HepG2 (cell line): ENCODE results near the gene GRIK4. TPM values are rescaled to one million over a fixed set of nuclear protein-coding genes. Genes with fewer than 3 reads are reported as not detected.

Source experiments
- ATAC-seq: fragments of 200-7000 bp; cut with Tn5 transposase; 3 replicates; pipeline ENCODE4 v1.9.1; 2020; ENCODE audit warnings: mild to moderate bottlenecking, moderate library complexity
- BruUV-seq: library from RNA; stranded (reverse); fragments of 400-500 nt; replicated peaks from 2 replicates; lab custom pipeline; 2021; lab: Mats Ljungman, UMichigan
- CTCF ChIA-PET: fragments of 300-600 bp; formaldehyde crosslinking; extraction: SDS; loops from one replicate; lab custom pipeline; 2021; ENCODE audit warnings: low total read pairs, inconsistent platforms, low intra/inter-chr PET ratio; lab: Yijun Ruan, JAX
- POLR2A ChIA-PET: fragments of 350-600 bp; sonication (Branson Sonifier 250); formaldehyde crosslinking; loops from one replicate; lab custom pipeline; 2020; ENCODE audit warnings: antibody characterized with exemption, inconsistent platforms; lab: Yijun Ruan, JAX
- DNase-seq: peaks from one replicate; pipeline ENCODE4 v3.0.0-alpha.2; 2015; ENCODE audit warnings: low spot score
- FAIRE-seq: peaks from 3 replicates; lab custom pipeline; 2011; peaks lifted over from hg19 to GRCh38; lab: Jason Lieb, UNC
- H2AFZ ChIP-seq: one replicate; pipeline ENCODE4 v1.6.1; 2011; ENCODE audit warnings: low read length, inconsistent platforms
- H3K27ac ChIP-seq: fragments of 300-600 bp; 3 replicates; pipeline ENCODE4 v1.8.0; 2011; ENCODE audit warnings: mixed run types, mild to moderate bottlenecking, mixed read lengths, low read length, inconsistent platforms; ENCODE audit not compliant: insufficient read depth; ENCODE audit errors: extremely low read length
- H3K27me3 ChIP-seq, 2 experiments: fragments of 200-600 bp in 1 of 2; 2 replicates in 1 of 2; 3 replicates in 1 of 2; pipeline versions ENCODE4 v1.6.0 to v1.8.0; 2011; ENCODE audit warnings: low read length in 2 of 2, mild to moderate bottlenecking in 2 of 2, moderate library complexity in 2 of 2, inconsistent platforms in 1 of 2; ENCODE audit not compliant: insufficient read depth in 2 of 2, control insufficient read depth in 1 of 2
- H3K36me3 ChIP-seq, 2 experiments: fragments of 200-600 bp in 1 of 2; replicated peaks in 1 of 2; 2 replicates in 1 of 2; 3 replicates in 1 of 2; pipeline versions ENCODE4 v1.5.1 to v1.8.0; 2011; ENCODE audit warnings: low read length in 2 of 2, inconsistent platforms in 1 of 2; ENCODE audit not compliant: insufficient read depth in 2 of 2, control insufficient read depth in 1 of 2
- H3K4me1 ChIP-seq: 2 replicates; pipeline ENCODE4 v1.5.1; 2012; ENCODE audit warnings: low read length, inconsistent platforms; ENCODE audit not compliant: insufficient read depth
- H3K4me2 ChIP-seq: 2 replicates; pipeline ENCODE4 v1.6.0; 2011; ENCODE audit warnings: low read depth, low read length, inconsistent platforms
- H3K4me3 ChIP-seq, 3 experiments: fragments of 200-600 bp in 1 of 3; sonication (generic), shearing (Covaris generic) in 1 of 3; replicated peaks in 1 of 3; 2 replicates each; pipeline ENCODE4 v1.5.1; 2011 to 2016; ENCODE audit warnings: low read length in 3 of 3, inconsistent platforms in 2 of 3, low read depth in 2 of 3, mild to moderate bottlenecking in 2 of 3, control low read depth in 1 of 3, mixed read lengths in 1 of 3; ENCODE audit not compliant: insufficient read depth in 1 of 3
- H3K79me2 ChIP-seq: one replicate; pipeline ENCODE4 v1.6.1; 2011; ENCODE audit warnings: low read length, inconsistent platforms; ENCODE audit not compliant: insufficient read depth
- H3K9ac ChIP-seq: 2 replicates; pipeline ENCODE4 v1.6.0; 2011; ENCODE audit warnings: mild to moderate bottlenecking, low read depth, low read length, inconsistent platforms; ENCODE audit not compliant: insufficient read depth
- H3K9me3 ChIP-seq: 2 replicates; pipeline ENCODE4 v1.5.1; 2012; ENCODE audit warnings: mild to moderate bottlenecking, low read length
- H4K20me1 ChIP-seq: 2 replicates; pipeline ENCODE4 v1.6.0; 2011; ENCODE audit warnings: inconsistent platforms, mild to moderate bottlenecking, low read length, moderate library complexity; ENCODE audit not compliant: insufficient read depth
- ATF1 ChIP-seq: IDR thresholded peaks from 2 replicates; pipeline ENCODE4 v1.6.1; 2016; ENCODE audit warnings: mild to moderate bottlenecking, control low read depth
- GFI1 ChIP-seq: sonication (generic); formaldehyde crosslinking; IDR thresholded peaks from 2 replicates; pipeline ENCODE4 v1.5.0; 2020; ENCODE audit warnings: missing genetic modification reagents, mild to moderate bottlenecking, borderline replicate concordance
- HMG20A ChIP-seq: IDR thresholded peaks from 2 replicates; pipeline ENCODE4 v1.6.1; 2016; ENCODE audit warnings: borderline replicate concordance
- KLF16 ChIP-seq, 2 experiments: sonication (generic) in 1 of 2; formaldehyde crosslinking in 1 of 2; IDR thresholded peaks; 2 replicates each; pipeline versions ENCODE4 v1.6.1 to v1.8.0; 2016 to 2023; ENCODE audit warnings: missing genetic modification reagents in 2 of 2, missing compliant biosample characterization in 1 of 2
- MAZ ChIP-seq, 2 experiments: sonication (generic) in 1 of 2; formaldehyde crosslinking in 1 of 2; IDR thresholded peaks; 2 replicates each; pipeline versions ENCODE4 v1.5.0 to v1.6.1; 2012 to 2020; ENCODE audit warnings: low read depth in 2 of 2, mild to moderate bottlenecking in 2 of 2, borderline replicate concordance in 1 of 2, improper control_type of control experiment in 1 of 2, low read length in 1 of 2, missing genetic modification reagents in 1 of 2, moderate library complexity in 1 of 2
- NCOA2 ChIP-seq: sonication (generic); formaldehyde crosslinking; IDR thresholded peaks from 2 replicates; pipeline ENCODE4 v1.8.0; 2022; ENCODE audit warnings: inconsistent platforms
- NCOR1 ChIP-seq: fragments of 200-600 bp; sonication (generic); IDR thresholded peaks from 2 replicates; pipeline ENCODE4 v1.7.0; 2017; ENCODE audit warnings: antibody characterized with exemption, low read length, borderline replicate concordance
- NR2C2 ChIP-seq: sonication (generic); formaldehyde crosslinking; IDR thresholded peaks from 2 replicates; pipeline ENCODE4 v1.4.0; 2020; ENCODE audit warnings: missing genetic modification reagents, mild to moderate bottlenecking, moderate library complexity, borderline replicate concordance
- PHF21A ChIP-seq: sonication (generic); formaldehyde crosslinking; IDR thresholded peaks from 2 replicates; pipeline ENCODE4 v1.5.0; 2020; ENCODE audit warnings: mild to moderate bottlenecking, missing genetic modification reagents
- SOX5 ChIP-seq: IDR thresholded peaks from 2 replicates; pipeline ENCODE4 v1.6.1; 2016; ENCODE audit warnings: borderline replicate concordance
- SOX6 ChIP-seq, 2 experiments: fragments of 450-650 bp in 1 of 2; sonication (generic) in 1 of 2; formaldehyde crosslinking in 1 of 2; IDR thresholded peaks; 2 replicates each; pipeline versions ENCODE4 v1.4.0 to v1.6.1; 2017 to 2020; ENCODE audit warnings: antibody characterized with exemption in 1 of 2, mild to moderate bottlenecking in 1 of 2, missing genetic modification reagents in 1 of 2
- ZNF225 ChIP-seq: sonication (generic); formaldehyde crosslinking; IDR thresholded peaks from 2 replicates; pipeline ENCODE4 v1.4.0; 2020; ENCODE audit warnings: mild to moderate bottlenecking, missing genetic modification reagents
- ZNF292 ChIP-seq: sonication (generic); formaldehyde crosslinking; IDR thresholded peaks from 2 replicates; pipeline ENCODE4 v1.8.1; 2022; ENCODE audit warnings: mild to moderate bottlenecking, low read depth, missing genetic modification reagents, borderline replicate concordance
- ZNF343 ChIP-seq: sonication (generic); formaldehyde crosslinking; IDR thresholded peaks from 2 replicates; pipeline ENCODE4 v1.4.0; 2020; ENCODE audit warnings: mild to moderate bottlenecking, missing genetic modification reagents
- ZNF777 ChIP-seq: sonication (generic); formaldehyde crosslinking; IDR thresholded peaks from 2 replicates; pipeline ENCODE4 v1.4.0; 2020; ENCODE audit warnings: missing genetic modification reagents
- WGBS: methylation state at CpG from one replicate; pipeline ENCODE4 v1.1.6; 2017; ENCODE audit warnings: low lambda C conversion rate; 5-methylcytosine and 5-hydroxymethylcytosine counted together
- in situ Hi-C: cut with HindIII; loops from 2 replicates; pipeline ENCODE4 v1.10.0; 2017; ENCODE audit warnings: low pct_unique_long_range_greater_than_20kb; ENCODE audit not compliant: extremely low pct_ligation_motif_present
- intact Hi-C: fragments of 100-400 bp; cut with micrococcal nuclease; formaldehyde crosslinking; loops from one replicate; pipeline ENCODE4 v1.10.0; 2022; ENCODE audit not compliant: unreplicated experiment
- polyA plus RNA-seq, 8 experiments: library from polyadenylated mRNA; depleted of rRNA in 3 of 8; stranded (reverse) in 7 of 8; unstranded in 1 of 8; fragments of >200 nt; fragmentation: Illumina TruSeq in 4 of 8; extraction: Trizol in 4 of 8; gene quantifications; 2 replicates each; pipeline versions ENCODE4 v1.2.1 to v1.2.3, GENCODE V29; 2011 to 2016; ENCODE audit warnings: low read depth in 4 of 8, missing spikeins in 1 of 8, mixed read lengths in 1 of 8; ENCODE audit not compliant: insufficient read depth in 1 of 8
- total RNA-seq, 5 experiments: library from RNA; depleted of rRNA; stranded (reverse); fragments of >200 nt; fragmentation: Illumina TruSeq; extraction: Trizol; gene quantifications; 2 replicates each; pipeline ENCODE4 v1.2.3, GENCODE V29; 2016; ENCODE audit warnings: low read depth in 1 of 5
- TF ChIP-seq, protein P1 (sequence below): IDR thresholded peaks from 2 replicates; pipeline ENCODE4 v1.4.0; 2020; ENCODE audit warnings: mild to moderate bottlenecking, missing genetic modification reagents
- TF ChIP-seq, protein P2 (sequence below): sonication (generic); formaldehyde crosslinking; IDR thresholded peaks from 2 replicates; pipeline ENCODE4 v1.4.0; 2020; ENCODE audit warnings: missing genetic modification reagents

Gene GRIK4
- total and polyA plus RNA-seq, 2 of the 13 experiments (the other 11 are each of a cell fraction or from before 2014, with no cell fraction given): 0.04 to 0.07 TPM

DNA sequence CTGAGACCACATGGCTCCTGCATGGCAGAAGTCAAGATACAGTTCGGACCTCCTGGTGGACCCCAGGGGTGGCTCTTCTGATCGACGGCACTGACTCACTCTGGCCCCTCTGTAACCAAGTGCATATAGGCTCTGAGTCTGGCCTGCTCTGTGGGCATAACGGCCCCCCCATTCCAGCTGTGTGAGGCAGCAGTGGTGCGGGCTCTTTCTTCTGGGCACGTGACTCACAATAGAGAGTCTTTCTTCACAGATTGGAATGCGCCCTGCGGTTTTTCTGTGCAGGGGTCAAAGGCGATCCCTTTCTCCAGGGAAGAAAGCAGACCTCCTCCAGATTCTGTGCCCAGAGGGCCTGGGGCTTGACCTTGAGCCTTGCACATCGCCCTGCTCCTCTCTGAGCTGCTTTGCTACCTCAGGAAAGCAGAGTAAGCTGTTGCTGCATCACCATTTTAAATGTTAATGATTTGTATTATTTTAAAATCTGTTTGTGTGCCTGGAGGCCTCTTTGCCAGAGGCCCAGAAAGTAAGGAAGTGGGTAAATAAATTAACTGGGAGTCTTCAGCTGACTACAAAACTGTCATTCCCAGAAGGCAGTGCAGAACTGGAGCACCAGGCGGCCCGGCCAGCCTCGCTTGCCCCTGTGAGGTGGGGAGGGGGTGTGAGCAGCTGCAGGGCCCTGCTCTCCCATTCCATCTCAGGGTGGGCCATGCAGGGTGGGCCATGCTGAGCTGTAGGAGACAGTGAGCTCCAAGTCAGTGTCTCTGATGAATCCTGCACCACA, 199.0 kb downstream of the GRIK4 start:
- ATAC-seq: peak; percentile 90
- ChIA-PET CTCF (no interaction called here), POLR2A (interaction anchor here (0.8 to 2.6 kb wide), 5 partner anchors 25 to 194 kb away, joined by 3 to 12 read pairs (median 4); no protein-coding TSS in a partner anchor)
- in situ Hi-C loops: no loop called here
- intact Hi-C loops: no loop called here
- no peaks in the 10 kb centered on the region for H4K20me1 ChIP-seq
- no peak overlapping the region for H2AFZ ChIP-seq
- peaks cover 48% of the 10 kb centered on the region for H3K4me1 ChIP-seq
- no peak overlapping the region for H3K9ac ChIP-seq
- peaks cover 0 to 3% of the 10 kb centered on the region in 2 experiments; a peak in 1 of 5 replicates for H3K27me3 ChIP-seq
- peak; percentile 70 for FAIRE-seq
- H3K9me3 ChIP-seq: no peaks in the 10 kb centered on the region
- no peaks in the 10 kb centered on the region for H3K79me2 ChIP-seq
- no TSS peak for BruUV-seq
- peak; percentile 89 for DNase-seq
- H3K4me3 ChIP-seq: peak overlapping the region in 1 of 3 experiments; percentile 20; a peak in 1 of 6 replicates
- no peaks in the 10 kb centered on the region for H3K36me3 ChIP-seq
- H3K27ac ChIP-seq: peak overlapping the region; percentile 27
- 10% methylated on average over 4 of the region's 13 CpGs for WGBS
- peak overlapping the region; percentile 57 for H3K4me2 ChIP-seq
- TF ChIP-seq KLF16 (CRISPR knock-in tag; IDR thresholded peaks at IDR 0.05) (peak in 1 of 2 experiments; percentile 20; a peak in 1 of 4 replicates), SOX5 (CRISPR knock-in tag) (peak; percentile 94), SOX6 (IDR thresholded peaks at IDR 0.05) (no peak), SOX6 (CRISPR knock-in tag; IDR thresholded peaks at IDR 0.05) (peak; percentile 95), GFI1 (peak; percentile 55; the same call in 1 of the 2 replicates), ZNF343 (CRISPR knock-in tag) (no peak), HMG20A (CRISPR knock-in tag) (peak; percentile 54; the same call in 1 of the 2 replicates), NR2C2 (CRISPR knock-in tag) (peak; percentile 77), PHF21A (CRISPR knock-in tag) (peak; percentile 57; the same call in 1 of the 2 replicates), ZNF777 (CRISPR knock-in tag) (peak; percentile 35; the same call in 1 of the 2 replicates), NCOR1 (peak; percentile 31; the same call in 1 of the 2 replicates), ZNF225 (CRISPR knock-in tag) (no peak), ATF1 (no peak), MAZ (IDR thresholded peaks at IDR 0.05; ENCODE audit: borderline replicate concordance, low read depth, low read length) (peak; percentile 16; the same call in 1 of the 2 replicates), MAZ (CRISPR knock-in tag; IDR thresholded peaks at IDR 0.05; ENCODE audit: low read depth) (no peak), NCOA2 (peak; percentile 45; the same call in 1 of the 2 replicates), ZNF292 (CRISPR knock-in tag) (peak; percentile 47; the same call in 1 of the 2 replicates)
- TF ChIP-seq, protein P1, sequence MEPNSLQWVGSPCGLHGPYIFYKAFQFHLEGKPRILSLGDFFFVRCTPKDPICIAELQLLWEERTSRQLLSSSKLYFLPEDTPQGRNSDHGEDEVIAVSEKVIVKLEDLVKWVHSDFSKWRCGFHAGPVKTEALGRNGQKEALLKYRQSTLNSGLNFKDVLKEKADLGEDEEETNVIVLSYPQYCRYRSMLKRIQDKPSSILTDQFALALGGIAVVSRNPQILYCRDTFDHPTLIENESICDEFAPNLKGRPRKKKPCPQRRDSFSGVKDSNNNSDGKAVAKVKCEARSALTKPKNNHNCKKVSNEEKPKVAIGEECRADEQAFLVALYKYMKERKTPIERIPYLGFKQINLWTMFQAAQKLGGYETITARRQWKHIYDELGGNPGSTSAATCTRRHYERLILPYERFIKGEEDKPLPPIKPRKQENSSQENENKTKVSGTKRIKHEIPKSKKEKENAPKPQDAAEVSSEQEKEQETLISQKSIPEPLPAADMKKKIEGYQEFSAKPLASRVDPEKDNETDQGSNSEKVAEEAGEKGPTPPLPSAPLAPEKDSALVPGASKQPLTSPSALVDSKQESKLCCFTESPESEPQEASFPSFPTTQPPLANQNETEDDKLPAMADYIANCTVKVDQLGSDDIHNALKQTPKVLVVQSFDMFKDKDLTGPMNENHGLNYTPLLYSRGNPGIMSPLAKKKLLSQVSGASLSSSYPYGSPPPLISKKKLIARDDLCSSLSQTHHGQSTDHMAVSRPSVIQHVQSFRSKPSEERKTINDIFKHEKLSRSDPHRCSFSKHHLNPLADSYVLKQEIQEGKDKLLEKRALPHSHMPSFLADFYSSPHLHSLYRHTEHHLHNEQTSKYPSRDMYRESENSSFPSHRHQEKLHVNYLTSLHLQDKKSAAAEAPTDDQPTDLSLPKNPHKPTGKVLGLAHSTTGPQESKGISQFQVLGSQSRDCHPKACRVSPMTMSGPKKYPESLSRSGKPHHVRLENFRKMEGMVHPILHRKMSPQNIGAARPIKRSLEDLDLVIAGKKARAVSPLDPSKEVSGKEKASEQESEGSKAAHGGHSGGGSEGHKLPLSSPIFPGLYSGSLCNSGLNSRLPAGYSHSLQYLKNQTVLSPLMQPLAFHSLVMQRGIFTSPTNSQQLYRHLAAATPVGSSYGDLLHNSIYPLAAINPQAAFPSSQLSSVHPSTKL (CRISPR knock-in tag): peak; percentile 76
- TF ChIP-seq, protein P2, sequence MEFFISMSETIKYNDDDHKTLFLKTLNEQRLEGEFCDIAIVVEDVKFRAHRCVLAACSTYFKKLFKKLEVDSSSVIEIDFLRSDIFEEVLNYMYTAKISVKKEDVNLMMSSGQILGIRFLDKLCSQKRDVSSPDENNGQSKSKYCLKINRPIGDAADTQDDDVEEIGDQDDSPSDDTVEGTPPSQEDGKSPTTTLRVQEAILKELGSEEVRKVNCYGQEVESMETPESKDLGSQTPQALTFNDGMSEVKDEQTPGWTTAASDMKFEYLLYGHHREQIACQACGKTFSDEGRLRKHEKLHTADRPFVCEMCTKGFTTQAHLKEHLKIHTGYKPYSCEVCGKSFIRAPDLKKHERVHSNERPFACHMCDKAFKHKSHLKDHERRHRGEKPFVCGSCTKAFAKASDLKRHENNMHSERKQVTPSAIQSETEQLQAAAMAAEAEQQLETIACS: no peak
